Endothelial cell of umbilical vein (primary cell): Measurements from ENCODE around the gene SKP1. TPM values are rescaled to one million over a fixed set of nuclear protein-coding genes. Genes with fewer than 3 reads are reported as not detected.

Experiments used
- BruUV-seq: library from RNA; stranded (reverse); fragments of 400-500 nt; replicated peaks from 2 replicates; lab custom pipeline; 2021; lab: Mats Ljungman, UMichigan
- CTCF ChIA-PET: fragments of 300-600, 350-600 bp; sonication (Branson Sonifier 250); formaldehyde crosslinking; loops from one replicate; lab custom pipeline; 2021; ENCODE audit warnings: antibody characterized with exemption, inconsistent platforms; lab: Charles Lee
- POLR2A ChIA-PET: fragments of 300-600, 350-600 bp; sonication (Branson Sonifier 250); formaldehyde crosslinking; loops from one replicate; lab custom pipeline; 2021; ENCODE audit warnings: antibody characterized with exemption, inconsistent platforms; lab: Charles Lee
- DNase-seq: peaks from one replicate; pipeline ENCODE4 v3.0.0-alpha.2; 2011; ENCODE audit warnings: low read depth, low spot score
- FAIRE-seq: peaks from 2 replicates; lab custom pipeline; 2011; peaks lifted over from hg19 to GRCh38; lab: Jason Lieb, UNC
- H2AFZ ChIP-seq: 2 replicates; pipeline ENCODE4 v1.6.0; 2012; ENCODE audit warnings: low read depth, low read length, control low read depth, inconsistent platforms
- H3K27ac ChIP-seq: 2 replicates; pipeline ENCODE4 v1.5.1; 2011; ENCODE audit warnings: low read depth, mild to moderate bottlenecking, control low read depth, low read length, moderate library complexity; ENCODE audit not compliant: insufficient read depth
- H3K27me3 ChIP-seq, 2 experiments: 2 replicates each; pipeline versions ENCODE4 v1.6.0 to v1.6.1; 2011; ENCODE audit warnings: low read length in 2 of 2, mixed read lengths in 1 of 2; ENCODE audit not compliant: control insufficient read depth in 2 of 2, insufficient read depth in 2 of 2
- H3K36me3 ChIP-seq, 2 experiments: 2 replicates in 1 of 2; 3 replicates in 1 of 2; pipeline ENCODE4 v1.5.1; 2011; ENCODE audit warnings: low read length in 2 of 2, mild to moderate bottlenecking in 1 of 2, moderate library complexity in 1 of 2; ENCODE audit not compliant: control insufficient read depth in 2 of 2, insufficient read depth in 2 of 2; ENCODE audit errors: extremely low read depth in 1 of 2
- H3K4me1 ChIP-seq: 3 replicates; pipeline ENCODE4 v1.5.1; 2011; ENCODE audit warnings: mild to moderate bottlenecking, low read length; ENCODE audit not compliant: control insufficient read depth, insufficient read depth; ENCODE audit errors: extremely low read depth
- H3K4me2 ChIP-seq: 2 replicates; pipeline ENCODE4 v1.6.1; 2011; ENCODE audit warnings: low read length, control low read depth, mixed read lengths; ENCODE audit not compliant: insufficient read depth
- H3K4me3 ChIP-seq, 3 experiments: fragments of 200-600 bp in 1 of 3; sonication (generic), shearing (Covaris generic) in 1 of 3; replicated peaks in 1 of 3; 2 replicates each; pipeline ENCODE4 v1.5.1; 2011 to 2016; ENCODE audit warnings: control low read depth in 3 of 3, low read length in 3 of 3, mild to moderate bottlenecking in 2 of 3, inconsistent platforms in 1 of 3, low read depth in 1 of 3, moderate library complexity in 1 of 3; ENCODE audit not compliant: insufficient read depth in 1 of 3
- H3K79me2 ChIP-seq: 2 replicates; pipeline ENCODE4 v1.6.0; 2012; ENCODE audit warnings: low read length, inconsistent platforms; ENCODE audit not compliant: control insufficient read depth, insufficient read depth
- H3K9ac ChIP-seq: replicated peaks from 2 replicates; pipeline ENCODE3; 2011; ENCODE audit warnings: low read length, control low read depth; ENCODE audit not compliant: insufficient read depth; ENCODE audit errors: extremely low read depth
- H3K9me1 ChIP-seq: replicated peaks from 3 replicates; pipeline ENCODE4 v1.6.0; 2011; ENCODE audit warnings: mild to moderate bottlenecking, low read length; ENCODE audit not compliant: control insufficient read depth, insufficient read depth; ENCODE audit errors: extremely low read depth
- H3K9me3 ChIP-seq: replicated peaks from 2 replicates; pipeline ENCODE4 v1.5.1; 2012; ENCODE audit warnings: low read length, inconsistent platforms; ENCODE audit not compliant: control insufficient read depth, insufficient read depth
- H4K20me1 ChIP-seq: replicated peaks from 2 replicates; pipeline ENCODE3; 2011; ENCODE audit warnings: mild to moderate bottlenecking, low read length; ENCODE audit not compliant: control insufficient read depth, insufficient read depth; ENCODE audit errors: extremely low read depth
- CTCF ChIP-seq, 2 donors: IDR thresholded peaks; 1 replicate in 1 of 2; 2 replicates in 1 of 2; pipeline ENCODE4 v1.5.1; 2011; ENCODE audit warnings: low read length in 2 of 2, mild to moderate bottlenecking in 2 of 2, moderate library complexity in 2 of 2, control low read depth in 1 of 2, inconsistent platforms in 1 of 2, low read depth in 1 of 2; ENCODE audit not compliant: insufficient read depth in 1 of 2; ENCODE audit errors: extremely low read depth in 1 of 2
- EZH2 ChIP-seq: IDR thresholded peaks from 2 replicates; pipeline ENCODE4 v1.6.1; 2012; ENCODE audit warnings: borderline replicate concordance, low read depth, mild to moderate bottlenecking, moderate library complexity, low read length, inconsistent platforms; ENCODE audit not compliant: severe bottlenecking
- FOS ChIP-seq: IDR thresholded peaks from 2 replicates; pipeline ENCODE4 v1.6.1; 2011; ENCODE audit warnings: mild to moderate bottlenecking, low read length, moderate library complexity, borderline replicate concordance; ENCODE audit not compliant: insufficient read depth
- GATA2 ChIP-seq: IDR thresholded peaks from 2 replicates; pipeline ENCODE4 v1.7.0; 2011; ENCODE audit warnings: low read depth, mild to moderate bottlenecking, moderate library complexity, mixed read lengths, low read length; ENCODE audit not compliant: insufficient read length, insufficient read depth
- JUN ChIP-seq: IDR thresholded peaks from 2 replicates; pipeline ENCODE4 v1.6.1; 2011; ENCODE audit warnings: borderline replicate concordance, low read depth; ENCODE audit not compliant: insufficient read length, insufficient read depth
- MAX ChIP-seq: IDR thresholded peaks from 2 replicates; pipeline ENCODE4 v1.6.1; 2011; ENCODE audit not compliant: insufficient read depth, insufficient read length
- MYC ChIP-seq: IDR thresholded peaks from one replicate; pipeline ENCODE4 v1.6.1; 2011; ENCODE audit warnings: mild to moderate bottlenecking, low read depth, low read length
- POLR2A ChIP-seq: IDR thresholded peaks from 2 replicates; pipeline ENCODE4 v1.6.1; 2012; ENCODE audit warnings: low read depth, mild to moderate bottlenecking, control low read depth, low read length
- POLR2AphosphoS5 ChIP-seq: IDR thresholded peaks from 2 replicates; pipeline ENCODE4 v1.6.1; 2012; ENCODE audit warnings: low read depth, mild to moderate bottlenecking, control low read depth, low read length, moderate library complexity; ENCODE audit not compliant: insufficient read depth
- dilution Hi-C: fragments of 300-500 bp; cut with MboI; formaldehyde crosslinking; loops from one replicate; pipeline ENCODE4 v1.15.0; 2019; ENCODE audit warnings: low sequenced_read_pairs; ENCODE audit not compliant: extremely low pct_ligation_motif_present
- intact Hi-C: fragments of 100-400 bp; cut with micrococcal nuclease; formaldehyde crosslinking; loops from one replicate; pipeline ENCODE4 v1.10.0; 2022
- polyA plus RNA-seq, 4 experiments: library from polyadenylated mRNA; depleted of rRNA in 3 of 4; stranded (reverse) in 3 of 4; unstranded in 1 of 4; fragments of >200 nt; gene quantifications; 2 replicates each; pipeline versions ENCODE4 v1.2.1 to v1.2.3, GENCODE V29; 2011 to 2012; ENCODE audit warnings: missing spikeins in 1 of 4
- total RNA-seq: library from RNA; stranded (reverse); gene quantifications from 2 replicates; pipeline ENCODE4 v1.2.3, GENCODE V29; 2021

SKP1 gene
- total and polyA plus RNA-seq, 2 donors (not counting 3 experiments of a cell fraction or from before 2014, with no cell fraction given): 214 to 320 TPM

- no TSS peak for BruUV-seq
- POLR2A ChIA-PET: no interaction called here
- Histone ChIP-seq H3K9me3 (no peaks in the 10 kb centered on the region), H2AFZ (no peak overlapping the region), H3K4me1 (peaks cover 9% of the 10 kb centered on the region), H3K4me3 (no peak overlapping the region), H3K27me3 (peaks cover 16% of the 10 kb centered on the region in 2 experiments), H3K36me3 (no peaks in the 10 kb centered on the region), H3K9me1 (no peaks in the 10 kb centered on the region), H3K9ac (no peak overlapping the region), H4K20me1 (no peaks in the 10 kb centered on the region), H3K79me2 (no peaks in the 10 kb centered on the region), H3K4me2 (no peak overlapping the region), H3K27ac (no peak overlapping the region)
- DNase-seq (no peak), FAIRE-seq (no peak)
- intact Hi-C loops: no loop called here
- dilution Hi-C loops: no loop called here
- TF ChIP-seq JUN (no peak), MAX (no peak), POLR2AphosphoS5 (no peak), GATA2 (no peak), POLR2A (no peak), FOS (no peak), CTCF (IDR thresholded peaks at IDR 0.05; ENCODE audit: extremely low read depth in 1 of 2, insufficient read depth in 1 of 2, low read depth in 1 of 2, low read length in 2 of 2) (no peak), EZH2 (no peak), MYC (no peak)
- CTCF ChIA-PET: interaction anchor here (0.6 to 8.0 kb wide), 7 partner anchors 11 to 73 kb away, joined by 3 to 47 read pairs (median 4); no protein-coding TSS in a partner anchor
Measured at GRCh38 chr5:134112726-134113362, 63.9 kb downstream of the SKP1 start.
